ENCODE results near the gene TIA1.
"Not testable (repeated sequence)": the region's sequence is repeated elsewhere in the genome, so short reads cannot be mapped to it uniquely, and the experiment has no call there.

TIA1 gene

GRCh38 chr2:70248181-70248847 lies at the start of gene TIA1:
Gene TIA1, minus strand, starts transcription at chr2:70248628. Its CDS starts 198 bp downstream, at chr2:70248430.
- peak; percentile 99 for DNase-seq

DNA sequence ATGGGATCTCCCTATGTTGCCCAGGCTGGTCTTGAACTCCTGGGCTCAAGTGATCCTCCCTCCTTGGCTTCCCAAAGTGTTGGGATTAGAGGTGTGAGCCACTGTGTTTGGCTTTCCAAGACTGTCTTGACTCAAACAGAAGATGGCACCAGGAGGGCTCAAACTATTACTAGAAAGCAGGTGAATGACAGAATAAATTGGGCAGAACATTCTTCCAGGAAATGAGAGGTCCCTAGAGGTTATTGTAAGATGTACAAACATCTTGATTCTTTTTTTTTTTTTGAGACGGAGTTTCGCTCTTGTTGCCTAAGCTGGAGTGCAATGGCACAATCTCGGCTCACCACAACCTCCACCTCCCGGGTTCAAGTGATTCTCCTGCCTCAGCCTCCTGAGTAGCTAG lies 49.4 kb upstream of the TIA1 start:
- not testable (repeated sequence) for DNase-seq

DNA sequence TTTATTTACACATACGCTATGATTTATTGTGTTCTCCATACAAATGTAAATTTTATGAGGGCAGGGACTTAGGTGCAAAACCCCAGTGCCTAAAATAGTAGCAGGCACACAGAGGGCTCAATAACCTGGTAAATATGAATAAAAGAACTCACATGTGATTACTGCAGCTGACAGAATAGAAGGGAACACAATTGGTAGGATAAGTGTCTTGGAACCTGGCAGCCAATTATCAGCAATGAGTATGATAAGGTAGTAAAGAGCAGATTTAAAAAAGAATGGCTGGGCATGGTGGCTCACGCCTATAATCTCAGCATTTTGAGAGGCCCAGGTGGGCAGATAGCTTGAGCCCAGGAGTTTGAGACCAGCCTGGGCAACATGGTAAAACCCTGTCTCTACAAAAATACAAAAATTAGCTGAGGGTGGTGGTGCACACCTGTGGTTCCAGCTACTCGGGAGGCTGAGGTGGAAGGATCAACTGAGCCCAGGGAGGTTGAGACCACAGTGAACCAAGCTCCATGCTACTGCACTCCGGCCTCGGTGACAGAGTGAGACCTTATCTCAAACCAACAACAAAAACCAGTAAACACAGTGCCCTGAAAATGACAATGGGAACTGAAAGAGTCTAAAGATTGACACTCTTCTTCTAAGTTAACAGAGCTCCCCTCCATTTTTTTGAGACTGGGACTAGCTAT lies 35.2 kb upstream of the TIA1 start:
- no peak for DNase-seq

DNA sequence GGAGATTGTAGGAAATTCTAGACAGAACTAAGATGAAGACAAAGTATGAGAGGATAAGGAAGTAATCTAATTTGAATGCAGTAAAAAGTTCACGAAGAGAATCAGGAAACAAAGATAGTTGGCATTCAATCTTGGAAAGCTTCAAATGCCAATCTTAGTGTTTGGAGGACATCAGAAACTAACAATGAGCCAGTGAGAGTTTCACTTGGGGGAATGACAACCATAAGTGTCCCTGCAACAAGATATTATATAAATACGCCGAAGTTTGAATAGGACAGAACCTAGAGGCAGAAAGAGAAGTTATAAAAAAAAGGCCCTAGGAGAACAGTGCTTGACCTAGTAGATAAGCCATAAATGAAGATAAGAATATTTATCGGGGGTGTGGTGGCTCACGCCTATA lies 34.0 kb upstream of the TIA1 start:
- DNase-seq = no peak

DNA sequence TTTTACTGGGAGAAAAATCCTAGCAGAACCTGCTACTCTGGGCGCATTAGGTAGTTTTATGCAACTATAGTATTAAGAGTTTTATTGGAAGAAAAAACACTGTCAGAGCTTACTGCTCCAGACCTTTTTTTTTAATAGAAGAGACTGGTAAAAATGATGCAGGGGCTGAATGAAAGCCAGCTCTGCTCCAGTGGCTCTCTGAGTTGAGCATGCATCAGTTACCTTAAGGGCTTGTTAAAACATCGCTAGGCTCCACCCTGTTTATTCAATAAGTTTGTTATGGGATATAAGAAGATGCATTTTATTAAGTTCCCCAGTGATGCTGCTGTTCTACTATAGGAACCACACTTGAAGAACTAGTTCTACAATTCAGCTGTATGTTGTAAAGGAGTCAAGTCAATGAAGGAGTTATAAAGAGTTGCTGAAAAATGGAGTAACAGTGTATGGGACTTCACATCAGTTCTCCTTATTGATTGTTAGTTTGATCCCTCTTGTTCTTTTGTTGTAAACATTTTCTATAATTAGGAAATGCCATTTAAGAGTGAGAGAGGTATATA lies 31.9 kb upstream of the TIA1 start:
- no peak for DNase-seq

DNA sequence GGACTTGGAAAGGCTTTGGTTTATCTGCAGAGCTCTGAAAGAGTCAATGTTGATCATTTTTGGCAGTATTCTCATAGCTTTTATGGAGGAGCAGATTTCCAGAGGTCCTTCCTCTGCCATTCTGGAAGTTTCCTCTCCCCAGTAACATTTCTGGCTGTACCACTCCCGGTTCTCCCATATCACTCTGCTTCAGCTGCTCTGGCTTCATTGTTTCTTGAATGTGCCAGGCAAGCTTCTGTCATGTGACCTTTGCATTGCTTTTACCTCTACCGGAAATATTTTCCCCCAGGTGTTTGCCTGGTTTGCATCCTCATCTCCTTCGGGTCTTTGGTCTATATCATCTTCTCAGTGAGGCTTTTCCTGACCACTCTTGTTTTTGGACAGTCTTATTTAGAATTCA lies 21.9 kb upstream of the TIA1 start:
- DNase-seq = no peak

DNA sequence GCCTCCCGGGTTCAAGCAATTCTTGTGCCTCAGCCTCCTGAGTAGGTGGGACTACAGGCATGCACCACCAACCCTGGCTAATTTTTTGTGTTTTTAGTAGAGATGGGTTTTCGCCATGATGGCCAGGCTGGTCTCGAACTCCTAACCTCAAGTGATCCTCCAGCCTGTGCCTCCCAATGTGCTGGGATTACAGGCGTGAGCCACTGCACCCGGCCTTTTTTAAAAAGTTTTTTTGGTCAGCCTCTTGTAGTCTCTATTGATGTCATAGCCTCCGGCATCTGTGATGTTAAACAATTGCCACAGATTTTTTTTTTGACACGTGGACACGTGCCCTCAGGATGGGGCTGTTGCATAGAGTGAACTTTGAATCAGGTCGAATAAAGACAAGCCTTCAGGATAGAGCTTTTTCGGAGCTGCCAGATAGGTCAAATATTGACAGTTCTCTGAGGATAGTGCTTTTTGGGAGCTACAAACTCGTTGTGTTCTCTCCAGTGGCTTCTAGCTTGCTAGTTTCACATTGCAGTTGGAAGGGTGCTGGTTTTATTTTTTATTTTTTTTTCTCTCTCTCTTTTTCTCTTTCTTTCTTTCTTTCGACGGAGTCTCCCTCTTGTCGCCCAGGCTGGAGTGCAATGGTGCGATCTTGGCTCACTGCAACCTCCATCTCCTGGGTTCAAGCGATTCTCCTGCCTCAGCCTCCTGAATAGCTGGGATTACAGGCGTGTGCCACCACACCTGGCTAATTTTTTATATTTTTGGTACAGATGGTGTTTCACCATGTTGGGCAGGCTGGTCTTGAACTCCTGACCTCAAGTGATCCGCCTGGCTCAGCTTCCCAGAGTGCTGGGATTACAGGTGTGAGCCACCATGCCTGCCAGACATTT lies 21.2 kb upstream of the TIA1 start:
- not testable (repeated sequence) for DNase-seq

- not testable (repeated sequence) for DNase-seq
Observed at GRCh38 chr2:70266925-70267324, 18.5 kb upstream of the TIA1 start.

DNA sequence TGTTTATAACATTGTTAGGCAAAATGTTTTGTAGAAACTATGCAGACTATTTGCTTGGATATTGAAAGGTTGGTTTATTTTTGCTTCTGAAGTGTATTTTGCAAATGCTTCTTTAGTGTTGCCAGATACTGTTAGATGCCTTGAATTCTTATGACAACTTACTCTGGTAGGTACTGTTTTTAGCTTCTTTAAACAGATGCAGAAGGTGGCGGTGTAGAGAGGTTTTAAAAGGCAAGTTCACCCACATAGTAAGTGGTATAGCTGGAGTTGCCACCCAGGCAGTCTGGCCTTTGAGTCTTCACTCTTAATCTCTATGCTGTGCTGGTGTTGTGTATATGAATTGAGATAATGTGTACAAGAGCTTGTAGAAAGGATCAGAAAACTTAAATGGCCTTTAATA lies 13.1 kb upstream of the TIA1 start:
- DNase-seq = no peak

- no peak for DNase-seq
Observed at GRCh38 chr2:70258532-70258875, 10.1 kb upstream of the TIA1 start.

GRCh38 chr2:70255637-70256314 lies 7.3 kb upstream of the TIA1 start:
- no peak for DNase-seq

DNA sequence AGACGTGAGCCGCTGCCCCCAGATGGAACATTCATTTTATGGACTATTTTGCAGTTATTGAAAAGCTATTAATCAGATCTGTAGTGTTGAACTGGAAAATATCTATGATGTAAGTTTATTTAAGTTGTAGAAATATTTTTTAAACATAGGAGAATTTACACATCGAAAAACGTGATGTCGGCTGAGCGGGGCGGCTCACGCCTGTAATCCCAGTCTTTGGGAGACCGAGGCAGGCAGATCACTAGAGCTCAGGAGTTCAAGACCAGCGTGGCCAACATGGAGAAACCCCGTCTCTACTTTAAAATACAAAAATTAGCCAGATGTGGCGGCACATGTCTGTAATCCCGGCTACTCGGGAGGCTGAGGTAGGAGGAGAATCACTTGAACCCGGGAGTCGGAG lies 2.0 kb upstream of the TIA1 start:
- no peak for DNase-seq

GRCh38 chr2:70247364-70248180 lies 856 bp downstream of the TIA1 start:
- no peak for DNase-seq

- no peak for DNase-seq
Observed at GRCh38 chr2:70243806-70244584, 4.4 kb downstream of the TIA1 start.

DNA sequence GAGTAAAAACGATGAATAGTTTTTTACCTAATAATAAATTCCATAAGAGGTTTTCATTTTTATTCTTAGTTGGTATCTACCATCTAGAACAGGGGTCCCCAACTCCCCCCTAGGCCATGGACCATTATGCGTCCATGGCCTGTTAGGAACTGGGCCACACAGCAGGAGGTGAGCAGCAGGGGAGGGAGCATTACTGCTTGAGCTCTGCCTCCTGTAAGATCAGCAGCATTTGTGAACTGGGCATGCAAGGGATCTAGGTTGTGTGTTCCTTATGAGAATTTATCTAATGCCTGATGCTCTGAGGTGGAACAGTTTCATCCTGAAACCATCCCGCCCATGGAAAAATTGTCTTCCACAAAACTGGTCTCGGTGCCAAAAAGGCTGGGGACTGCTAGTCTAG lies 5.9 kb downstream of the TIA1 start:
- DNase-seq = no peak

- no peak for DNase-seq
Observed at GRCh38 chr2:70241340-70241739, 7.1 kb downstream of the TIA1 start.

DNA sequence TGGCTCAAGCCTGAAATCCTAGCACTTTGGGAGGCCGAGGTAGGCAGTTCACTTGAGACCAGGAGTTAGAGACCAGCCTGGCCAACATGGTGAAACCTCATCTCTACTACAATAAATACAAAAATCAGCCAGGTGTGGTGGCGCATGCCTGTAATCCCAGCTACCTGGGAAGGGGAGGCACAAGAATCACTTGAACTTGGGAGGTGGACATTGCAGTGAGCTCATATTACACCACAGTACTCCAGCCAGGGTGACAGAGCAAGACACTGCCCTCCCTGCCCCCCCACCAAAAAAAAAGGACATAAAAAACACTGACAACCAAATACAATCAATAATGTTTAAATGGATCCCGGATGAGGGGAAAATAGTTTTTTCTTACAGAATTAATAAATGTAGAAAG lies 7.8 kb downstream of the TIA1 start:
- no peak for DNase-seq

DNA sequence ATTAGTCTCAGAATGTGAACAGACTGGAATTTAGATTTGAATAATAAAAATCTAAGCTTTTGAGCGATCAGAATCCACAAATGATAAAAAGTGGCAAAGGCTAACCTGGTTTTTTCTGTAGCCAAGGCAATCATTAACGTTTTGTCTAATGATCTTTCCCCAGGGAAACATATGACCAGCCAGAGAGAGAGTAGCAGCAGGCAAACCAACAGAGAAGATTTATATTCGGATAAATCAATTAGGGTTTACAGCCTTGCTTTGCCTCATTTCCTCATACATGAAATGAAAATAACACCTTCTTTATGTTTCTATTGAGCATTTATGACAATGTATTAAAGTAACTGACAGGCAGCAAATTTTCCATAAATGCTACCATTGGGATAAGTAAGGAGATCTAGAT lies 14.5 kb downstream of the TIA1 start:
- DNase-seq = no peak

DNA sequence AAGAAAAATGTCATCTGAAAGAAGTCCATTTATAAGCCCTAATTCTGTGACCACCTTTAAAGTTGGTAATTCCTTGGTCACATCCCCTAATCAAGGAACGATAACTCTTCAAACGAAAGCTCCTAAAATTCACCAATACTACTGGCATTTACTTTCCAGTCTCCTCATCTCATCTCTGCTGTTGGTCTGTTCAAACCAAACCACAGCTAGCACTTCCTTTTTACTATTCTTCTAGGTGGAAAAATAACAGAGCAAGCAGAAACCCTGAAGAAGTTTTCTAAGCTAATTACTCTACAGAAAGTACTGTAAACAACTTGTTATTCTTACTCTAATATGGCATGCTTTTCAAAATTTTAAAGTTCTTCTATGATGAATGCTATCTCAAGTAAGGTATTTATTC lies 21.6 kb downstream of the TIA1 start:
- DNase-seq = no peak

DNA sequence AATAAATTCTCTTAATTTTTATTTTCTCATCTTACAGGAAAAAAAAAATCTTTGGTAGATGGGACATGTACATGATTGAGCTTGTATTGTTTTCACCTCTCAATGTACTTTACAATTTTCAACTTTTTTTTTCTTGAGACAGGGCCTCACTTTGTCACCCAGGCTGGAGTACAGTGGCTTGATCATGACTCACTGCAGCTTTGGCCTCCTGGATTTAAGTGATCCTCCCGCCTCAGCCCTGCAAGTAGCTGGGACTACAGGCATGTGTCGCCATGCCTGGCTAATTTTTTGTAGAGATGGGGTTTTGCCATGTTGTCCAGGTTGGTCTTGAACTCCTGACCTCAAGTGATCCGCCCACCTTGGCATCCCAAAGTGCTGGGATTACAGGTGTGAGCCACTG lies 25.1 kb downstream of the TIA1 start:
- DNase-seq = not testable (repeated sequence)

DNA sequence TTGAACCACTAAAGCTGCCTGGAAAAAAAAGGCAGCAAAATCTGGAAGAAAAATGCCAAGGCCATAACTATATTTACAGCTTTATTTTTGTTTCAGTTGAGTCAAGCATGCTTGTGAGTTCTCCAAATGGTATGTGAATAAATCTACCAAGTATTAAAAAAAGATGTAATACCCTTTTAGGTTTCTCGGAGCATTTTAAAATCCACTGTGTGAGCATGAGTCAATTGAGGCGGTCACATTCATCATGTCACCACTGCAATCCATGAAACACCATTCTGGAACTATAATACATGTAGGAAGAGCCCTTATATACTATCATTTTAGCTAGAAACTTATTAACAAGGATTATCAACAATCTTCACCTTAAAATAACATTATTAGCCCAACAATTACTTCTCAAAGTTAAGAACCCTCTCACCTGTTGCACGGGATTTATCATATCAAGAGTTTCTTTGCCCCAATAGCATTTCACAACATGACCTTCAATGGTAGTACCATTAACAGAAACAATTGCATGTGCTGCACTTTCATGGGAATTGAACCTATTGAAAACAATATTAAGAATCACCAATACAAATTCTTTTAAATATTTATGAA lies 33.4 kb downstream of the TIA1 start:
- DNase-seq = no peak
